ENCODE measurements around the gene ASB11.
A peak's percentile ranks its signal among the peaks of the same experiment; 100 is the strongest.

ASB11 gene

GRCh38 chrX:15345976-15346375, 30.5 kb upstream of the ASB11 start:
- H3K27ac ChIP-seq, result no peak overlapping the region
- ChIA-PET CTCF (no interaction called here), POLR2A (ENCODE audit: low non-redundant PET) (no interaction called here)
- no peak for DNase-seq (ENCODE audit: low spot score)
- TF ChIP-seq CTCF (conservative IDR thresholded peaks at IDR 0.05; ENCODE audit: low read depth), result no peak

- POLR2A ChIA-PET (ENCODE audit: low non-redundant PET), result no interaction called here
- CTCF ChIA-PET, result no interaction called here
- TF ChIP-seq CTCF (conservative IDR thresholded peaks at IDR 0.05; ENCODE audit: low read depth), result no peak
- H3K27ac ChIP-seq, result no peak overlapping the region
- no peak for DNase-seq (ENCODE audit: low spot score)
These were observed 28.7 kb upstream of the ASB11 start for GRCh38 chrX:15344106-15344505.

GRCh38 chrX:15343075-15343476, 27.6 kb upstream of the ASB11 start:
- CTCF ChIA-PET, result no interaction called here
- no peak overlapping the region for H3K27ac ChIP-seq
- POLR2A ChIA-PET (ENCODE audit: low non-redundant PET), result no interaction called here
- no peak for DNase-seq (ENCODE audit: low spot score)
- TF ChIP-seq CTCF (conservative IDR thresholded peaks at IDR 0.05; ENCODE audit: low read depth), result no peak

GRCh38 chrX:15340867-15341266, 25.4 kb upstream of the ASB11 start:
- CTCF ChIA-PET, result no interaction called here
- no peak overlapping the region for H3K27ac ChIP-seq

GRCh38 chrX:15336023-15336413, 20.6 kb upstream of the ASB11 start:
- DNase-seq (ENCODE audit: low spot score), result peak; percentile 36
- H3K27ac ChIP-seq, result no peak overlapping the region
- ChIA-PET POLR2A (ENCODE audit: low non-redundant PET) (no interaction called here), CTCF (no interaction called here)
- no peak for TF ChIP-seq CTCF (conservative IDR thresholded peaks at IDR 0.05; ENCODE audit: low read depth)

More at GRCh38 chrX:15340867-15341266, 25.4 kb upstream of the ASB11 start:
- POLR2A ChIA-PET (ENCODE audit: low non-redundant PET), result no interaction called here
- TF ChIP-seq CTCF (conservative IDR thresholded peaks at IDR 0.05; ENCODE audit: low read depth), result no peak
- no peak for DNase-seq (ENCODE audit: low spot score)

- TF ChIP-seq CTCF (conservative IDR thresholded peaks at IDR 0.05; ENCODE audit: low read depth), result no peak
- ChIA-PET CTCF (no interaction called here), POLR2A (ENCODE audit: low non-redundant PET) (no interaction called here)
- peak within 1 kb of the TSS; percentile 67 for H3K27ac ChIP-seq
- DNase-seq (ENCODE audit: low spot score), result peak; percentile 94
These were observed 19.9 kb upstream of the ASB11 start, which contains the start of gene PIGA for GRCh38 chrX:15335135-15336022. Gene PIGA, minus strand, starts transcription at chrX:15335523. Its CDS starts 3,593 bp downstream, at chrX:15331930.

Measured in RWPE1 (cell line).